BJ (cell line): ENCODE data around the gene NPS. TPM values are rescaled to one million over a fixed set of nuclear protein-coding genes. Genes with fewer than 3 reads are reported as not detected.

ENCODE experiments used
- CTCF ChIA-PET: fragments of 350-600 bp; formaldehyde crosslinking; extraction: SDS; loops from one replicate; lab custom pipeline; 2021; ENCODE audit warnings: antibody characterized with exemption, inconsistent platforms; lab: Yijun Ruan, JAX
- POLR2A ChIA-PET: fragments of 300-600 bp; sonication (Branson Sonifier 250); formaldehyde crosslinking; extraction: SDS; loops from one replicate; lab custom pipeline; 2021; ENCODE audit warnings: antibody characterized with exemption; lab: Charles Lee
- DNase-seq: peaks from one replicate; pipeline ENCODE4 v3.0.0-alpha.2; 2011; ENCODE audit warnings: low read depth
- H3K27me3 ChIP-seq: 2 replicates; pipeline ENCODE4 v1.6.0; 2011; ENCODE audit warnings: low read length; ENCODE audit not compliant: control insufficient read depth, insufficient read depth
- H3K36me3 ChIP-seq: 2 replicates; pipeline ENCODE4 v1.5.1; 2011; ENCODE audit warnings: low read length; ENCODE audit not compliant: control insufficient read depth, insufficient read depth
- H3K4me3 ChIP-seq: 2 replicates; pipeline ENCODE4 v1.5.1; 2011; ENCODE audit warnings: low read depth, mild to moderate bottlenecking, control low read depth, low read length
- CTCF ChIP-seq: IDR thresholded peaks from 2 replicates; pipeline ENCODE4 v1.5.1; 2011; ENCODE audit warnings: low read depth, mild to moderate bottlenecking, control low read depth, inconsistent platforms, low read length, moderate library complexity; ENCODE audit not compliant: insufficient read depth
- polyA plus RNA-seq: library from polyadenylated mRNA; depleted of rRNA; stranded (reverse); fragments of >200 nt; gene quantifications from 2 replicates; pipeline ENCODE4 v1.2.3, GENCODE V29; 2011

The NPS gene
- polyA plus RNA-seq, 1 experiment: not detected

GRCh38 chr10:127550861-127551260 is 1.8 kb downstream of the NPS start:
- no peak for DNase-seq
- Histone ChIP-seq H3K4me3 (no peak overlapping the region), H3K36me3 (no peaks in the 10 kb centered on the region), H3K27me3 (no peaks in the 10 kb centered on the region)
- ChIA-PET POLR2A (no interaction called here), CTCF (no interaction called here)
- TF ChIP-seq CTCF: no peak

GRCh38 chr10:127552446-127552845 is 3.3 kb downstream of the NPS start:
- no peak for TF ChIP-seq CTCF
- H3K27me3 ChIP-seq: no peaks in the 10 kb centered on the region
- CTCF ChIA-PET: no interaction called here
- POLR2A ChIA-PET: no interaction called here
- no peak overlapping the region for H3K4me3 ChIP-seq
- no peaks in the 10 kb centered on the region for H3K36me3 ChIP-seq
- DNase-seq: no peak

- DNase-seq: no peak
- ChIA-PET CTCF (no interaction called here), POLR2A (no interaction called here)
- TF ChIP-seq CTCF: no peak
- Histone ChIP-seq H3K36me3 (no peaks in the 10 kb centered on the region), H3K27me3 (no peaks in the 10 kb centered on the region), H3K4me3 (no peak overlapping the region)
Observed at GRCh38 chr10:127553417-127553816, 4.3 kb downstream of the NPS start.

GRCh38 chr10:127556916-127557315 is 7.8 kb downstream of the NPS start:
- no peak overlapping the region for H3K4me3 ChIP-seq
- TF ChIP-seq CTCF: no peak
- ChIA-PET POLR2A (no interaction called here), CTCF (no interaction called here)
- no peaks in the 10 kb centered on the region for H3K27me3 ChIP-seq
- no peaks in the 10 kb centered on the region for H3K36me3 ChIP-seq
- DNase-seq: no peak

- POLR2A ChIA-PET: no interaction called here
- no peak for DNase-seq
- H3K4me3 ChIP-seq: no peak overlapping the region
- CTCF ChIA-PET: no interaction called here
- no peaks in the 10 kb centered on the region for H3K36me3 ChIP-seq
- no peak for TF ChIP-seq CTCF
- H3K27me3 ChIP-seq: no peaks in the 10 kb centered on the region
Observed at GRCh38 chr10:127561647-127562046, 12.5 kb downstream of the NPS start.
